Esophagus (tissue), 2 donors: Measurements from ENCODE around the gene SALL3. TPM values are rescaled to one million over a fixed set of nuclear protein-coding genes. Genes with fewer than 3 reads are reported as not detected.

Experiments used
- H3K27ac ChIP-seq, 2 donors: one replicate each; pipeline ENCODE4 v1.5.1; 2013; ENCODE audit warnings: low read depth in 2 of 2, mild to moderate bottlenecking in 2 of 2, inconsistent platforms in 1 of 2, low read length in 1 of 2, moderate library complexity in 1 of 2
- H3K27me3 ChIP-seq, 2 donors: one replicate each; pipeline ENCODE4 v1.6.1; 2013; ENCODE audit warnings: low read length in 2 of 2, control low read depth in 1 of 2, mild to moderate bottlenecking in 1 of 2; ENCODE audit not compliant: insufficient read depth in 2 of 2, control insufficient read depth in 1 of 2
- H3K36me3 ChIP-seq, 2 donors: one replicate each; pipeline ENCODE4 v1.6.1; 2013; ENCODE audit warnings: low read length in 1 of 2; ENCODE audit not compliant: control insufficient read depth in 2 of 2, insufficient read depth in 2 of 2
- H3K4me1 ChIP-seq, 2 donors: one replicate each; pipeline ENCODE4 v1.6.1; 2013; ENCODE audit warnings: low read length in 1 of 2; ENCODE audit not compliant: control insufficient read depth in 2 of 2, insufficient read depth in 2 of 2
- H3K4me3 ChIP-seq, 2 donors: one replicate each; pipeline ENCODE4 v1.5.1; 2013; ENCODE audit warnings: low read length in 2 of 2, mild to moderate bottlenecking in 2 of 2, low read depth in 1 of 2, moderate library complexity in 1 of 2
- H3K9me3 ChIP-seq, 2 donors: one replicate each; pipeline ENCODE4 v1.6.1; 2013; ENCODE audit warnings: mild to moderate bottlenecking in 2 of 2, low read depth in 1 of 2, low read length in 1 of 2, moderate library complexity in 1 of 2; ENCODE audit not compliant: control insufficient read depth in 2 of 2, insufficient read depth in 1 of 2
- WGBS, 2 donors: extraction: QIAGEN DNeasy Blood & Tissue Kit; methylation state at CpG; one replicate each; pipeline ENCODE4 v1.1.7; 2013; 5-methylcytosine and 5-hydroxymethylcytosine counted together
- polyA plus RNA-seq, 2 donors: library from polyadenylated mRNA; stranded (reverse); fragments of 200-250 nt; gene quantifications; one replicate each; pipeline ENCODE4 v1.2.3, GENCODE V29; 2013
- donor health status: healthy with polysubstance abuse.
- donor health status: Bipolar disorder and iron deficiency.

SALL3 gene
- polyA plus RNA-seq, result not detected

GRCh38 chr18:78979730-78980278 lies at the start of gene SALL3:
TSS of gene SALL3 (plus strand) at chr18:78979818. CDS start at chr18:78980275, 457 bp downstream.
- peaks cover 0 to 8% of the 10 kb centered on the region in 2 donors for H3K4me1 ChIP-seq
- no peak within 1 kb of the TSS for H3K27ac ChIP-seq
- peaks cover 31 to 45% of the 10 kb centered on the region in 2 donors for H3K27me3 ChIP-seq
- peaks cover 0 to 2% of the 10 kb centered on the region in 2 donors for H3K9me3 ChIP-seq
- 3 to 5% methylated on average over 17 to 102 of the region's 102 CpGs for WGBS, 2 donors
- no peaks in the 10 kb centered on the region for H3K36me3 ChIP-seq
- H3K4me3 ChIP-seq, result peak within 1 kb of the TSS in 1 of 2 donors; percentile 51

DNA sequence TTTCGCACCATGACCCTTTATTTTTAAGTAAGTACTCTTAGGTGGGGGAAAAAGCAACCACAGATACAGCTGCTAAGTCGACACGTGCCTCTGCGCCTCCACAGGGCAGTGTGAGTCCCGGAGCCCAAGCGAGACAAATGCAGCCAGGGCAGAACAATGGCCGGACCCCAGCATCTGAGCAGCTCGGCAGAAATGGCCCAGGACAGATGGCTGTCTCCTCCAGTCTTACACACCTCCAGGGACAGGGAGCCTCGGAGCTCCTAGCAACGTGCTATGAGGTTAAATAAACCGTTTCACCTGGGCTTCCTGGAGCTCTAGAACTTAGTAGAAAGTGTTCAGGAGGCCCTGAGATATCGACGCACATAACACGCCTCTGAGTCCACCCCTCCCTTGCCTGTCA lies 47.3 kb upstream of the SALL3 start:
- no peak overlapping the region for H3K4me3 ChIP-seq
- no peaks in the 10 kb centered on the region for H3K36me3 ChIP-seq
- H3K4me1 ChIP-seq, result no peaks in the 10 kb centered on the region
- H3K27ac ChIP-seq, result no peak overlapping the region
- no peaks in the 10 kb centered on the region for H3K9me3 ChIP-seq
- peaks cover 0 to 4% of the 10 kb centered on the region in 2 donors for H3K27me3 ChIP-seq
- WGBS, 2 donors, result 59 to 61% methylated on average over 14 of the region's 14 CpGs

- Histone ChIP-seq H3K27ac (no peak overlapping the region), H3K4me3 (no peak overlapping the region), H3K9me3 (no peaks in the 10 kb centered on the region), H3K36me3 (no peaks in the 10 kb centered on the region), H3K4me1 (no peaks in the 10 kb centered on the region), H3K27me3 (peaks cover 0 to 2% of the 10 kb centered on the region in 2 donors)
- WGBS, 2 donors, result 87 to 88% methylated on average over 22 of the region's 22 CpGs
These were observed 45.6 kb upstream of the SALL3 start for GRCh38 chr18:78934003-78934402.

DNA sequence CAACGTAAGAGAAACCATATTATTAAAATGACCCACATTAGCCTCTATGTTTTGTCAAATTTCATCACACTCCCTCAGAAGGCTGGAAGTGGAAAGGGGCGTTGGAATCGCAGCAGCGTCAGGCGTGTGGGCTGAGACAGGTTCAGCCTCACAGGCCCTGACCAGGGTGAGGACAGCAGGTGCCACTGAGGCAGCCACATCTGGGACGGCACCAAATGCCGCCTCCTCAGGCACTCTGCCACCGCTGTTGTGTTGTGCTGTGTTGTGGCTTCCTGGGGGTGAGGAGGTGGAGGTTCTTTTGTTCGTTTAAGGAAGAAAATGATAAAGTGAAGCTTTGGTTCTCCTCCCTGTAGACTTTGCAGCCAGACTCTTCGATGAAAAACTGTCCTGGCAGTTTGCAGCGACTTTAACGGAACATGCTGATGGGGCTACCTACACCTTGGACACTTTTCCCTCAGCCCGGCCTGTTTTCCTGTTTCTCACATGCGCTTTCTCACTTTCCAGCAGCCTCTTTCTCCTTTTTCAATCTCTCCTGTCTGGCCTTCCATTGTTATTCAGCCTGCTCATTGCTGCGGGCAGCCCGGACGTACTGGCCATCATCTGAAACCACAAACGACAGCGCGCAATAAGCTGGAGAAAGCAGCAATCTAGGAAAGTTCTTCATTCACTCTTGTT lies 44.9 kb upstream of the SALL3 start:
- H3K27me3 ChIP-seq, result peaks cover 0 to 2% of the 10 kb centered on the region in 2 donors
- H3K27ac ChIP-seq, result no peak overlapping the region
- no peaks in the 10 kb centered on the region for H3K9me3 ChIP-seq
- 75 to 80% methylated on average over 20 of the region's 20 CpGs for WGBS, 2 donors
- no peaks in the 10 kb centered on the region for H3K4me1 ChIP-seq
- no peaks in the 10 kb centered on the region for H3K36me3 ChIP-seq
- no peak overlapping the region for H3K4me3 ChIP-seq

GRCh38 chr18:78935406-78935805 lies 44.2 kb upstream of the SALL3 start:
- 69 to 86% methylated on average over 9 of the region's 9 CpGs for WGBS, 2 donors
- Histone ChIP-seq H3K4me1 (no peaks in the 10 kb centered on the region), H3K9me3 (no peaks in the 10 kb centered on the region), H3K36me3 (no peaks in the 10 kb centered on the region), H3K4me3 (no peak overlapping the region), H3K27me3 (peaks cover 0 to 2% of the 10 kb centered on the region in 2 donors), H3K27ac (no peak overlapping the region)

DNA sequence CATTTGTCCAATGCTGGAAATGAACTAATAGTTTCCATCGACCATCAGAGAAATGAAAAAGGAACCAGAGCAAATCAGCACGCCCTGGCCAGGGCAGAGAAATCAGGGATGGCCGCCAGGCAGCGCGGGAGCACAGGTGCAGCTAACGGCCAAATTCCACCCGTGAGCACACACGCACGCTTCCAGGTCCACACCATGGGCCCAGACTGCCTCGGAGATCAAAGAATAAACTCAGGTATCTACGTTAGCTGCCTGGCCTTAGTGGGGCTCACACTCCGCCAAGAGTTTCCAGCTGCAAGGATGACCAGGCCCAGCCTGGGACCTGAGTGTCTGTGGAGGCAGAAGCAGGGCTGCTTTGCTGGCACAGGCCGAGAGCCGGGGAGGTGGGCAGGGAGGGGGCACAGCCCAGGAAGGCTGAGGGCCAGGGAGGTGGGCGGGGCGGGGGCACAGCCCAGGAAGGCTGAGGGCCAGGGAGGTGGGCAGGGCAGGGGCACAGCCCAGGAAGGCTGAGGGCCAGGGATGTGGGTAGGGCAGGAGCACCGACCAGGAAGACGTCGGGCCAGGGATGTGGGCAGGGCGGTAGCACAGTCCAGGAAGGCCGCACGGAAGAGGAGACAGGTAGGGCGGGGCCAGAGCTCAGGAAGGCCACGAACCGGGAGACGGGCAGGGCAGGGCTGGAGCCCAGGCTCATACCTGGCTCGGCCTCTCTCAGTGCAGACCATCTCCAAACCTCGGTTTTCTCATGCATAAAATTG lies 43.2 kb upstream of the SALL3 start:
- no peaks in the 10 kb centered on the region for H3K36me3 ChIP-seq
- peaks cover 0 to 2% of the 10 kb centered on the region in 2 donors for H3K27me3 ChIP-seq
- no peaks in the 10 kb centered on the region for H3K9me3 ChIP-seq
- no peak overlapping the region for H3K4me3 ChIP-seq
- no peaks in the 10 kb centered on the region for H3K4me1 ChIP-seq
- H3K27ac ChIP-seq, result no peak overlapping the region
- 80 to 85% methylated on average over 28 of the region's 28 CpGs for WGBS, 2 donors

DNA sequence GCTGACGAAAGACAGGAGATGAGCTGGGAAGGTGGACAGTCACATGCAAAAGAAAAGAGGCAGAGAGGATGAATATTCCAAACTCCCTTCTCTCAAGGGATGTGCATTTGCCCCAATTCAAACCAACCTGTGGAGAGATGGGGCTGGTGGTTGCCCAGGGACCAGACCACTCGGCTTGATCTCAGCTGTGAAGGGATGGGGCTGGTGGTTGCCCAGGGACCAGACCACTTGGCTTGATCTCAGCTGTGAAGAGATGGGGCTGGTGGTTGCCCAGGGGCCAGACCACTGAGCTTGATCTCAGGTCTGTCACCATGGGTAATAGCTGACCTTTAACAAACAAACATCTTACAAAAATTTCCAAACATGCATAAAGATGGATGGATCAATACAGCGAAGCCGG lies 42.5 kb upstream of the SALL3 start:
- H3K27me3 ChIP-seq, result peaks cover 0 to 2% of the 10 kb centered on the region in 2 donors
- no peaks in the 10 kb centered on the region for H3K4me1 ChIP-seq
- H3K9me3 ChIP-seq, result no peaks in the 10 kb centered on the region
- 88% methylated on average over 4 of the region's 4 CpGs for WGBS, 2 donors
- no peaks in the 10 kb centered on the region for H3K36me3 ChIP-seq
- no peak overlapping the region for H3K27ac ChIP-seq
- H3K4me3 ChIP-seq, result no peak overlapping the region

GRCh38 chr18:78939105-78939504 lies 40.5 kb upstream of the SALL3 start:
- Histone ChIP-seq H3K4me1 (no peaks in the 10 kb centered on the region), H3K4me3 (no peak overlapping the region), H3K36me3 (no peaks in the 10 kb centered on the region), H3K9me3 (no peaks in the 10 kb centered on the region), H3K27me3 (peaks cover 0 to 1% of the 10 kb centered on the region in 2 donors), H3K27ac (no peak overlapping the region)
- 57 to 58% methylated on average over 5 of the region's 5 CpGs for WGBS, 2 donors

DNA sequence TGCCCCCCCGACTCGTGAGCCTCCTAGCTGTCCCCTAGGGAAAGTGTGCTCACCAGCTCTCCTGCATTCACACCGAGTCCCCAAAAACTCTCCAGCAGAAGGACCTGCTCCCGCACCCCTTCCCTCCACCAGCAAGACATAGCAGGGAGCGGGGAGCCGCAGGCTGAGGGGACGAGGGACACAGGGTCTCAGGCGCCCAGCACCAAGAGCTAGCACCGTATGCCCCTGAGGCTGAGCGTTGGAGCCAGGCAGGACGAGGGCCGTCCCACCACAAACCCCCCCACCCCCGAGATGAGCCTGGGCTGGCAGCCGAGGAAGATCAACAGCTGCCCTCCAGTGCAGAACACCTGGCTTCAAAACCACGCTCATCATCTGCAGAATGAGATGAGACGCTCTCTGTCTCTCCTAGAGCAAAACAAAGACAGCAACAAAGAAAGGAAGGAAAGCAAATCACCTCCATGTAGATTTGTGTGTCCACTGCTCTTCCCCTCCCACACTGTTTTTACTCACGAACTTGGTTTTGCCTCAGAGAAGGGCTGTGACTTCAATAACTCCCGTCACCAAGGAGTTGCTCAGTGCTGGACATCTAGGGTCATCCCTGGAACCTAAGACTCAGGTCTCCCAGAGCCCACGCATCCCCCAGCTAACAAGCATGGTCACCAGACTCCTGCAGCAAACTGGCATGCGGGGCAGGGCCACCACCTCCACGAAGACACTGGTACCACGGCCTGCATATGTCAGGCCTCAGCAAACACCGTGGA lies 39.7 kb upstream of the SALL3 start:
- no peaks in the 10 kb centered on the region for H3K36me3 ChIP-seq
- no peaks in the 10 kb centered on the region for H3K27me3 ChIP-seq
- no peak overlapping the region for H3K27ac ChIP-seq
- WGBS, 2 donors, result 78 to 80% methylated on average over 23 of the region's 23 CpGs
- no peak overlapping the region for H3K4me3 ChIP-seq
- H3K9me3 ChIP-seq, result no peaks in the 10 kb centered on the region
- no peaks in the 10 kb centered on the region for H3K4me1 ChIP-seq
